ENCODE data around the gene QPCT. TPM values are rescaled to one million over a fixed set of nuclear protein-coding genes. Genes with fewer than 3 reads are reported as not detected.

Gene QPCT
- total and polyA plus RNA-seq, 2 of the 4 experiments (the other 2 are of a cell fraction) = 1.9 to 2.2 TPM

DNA sequence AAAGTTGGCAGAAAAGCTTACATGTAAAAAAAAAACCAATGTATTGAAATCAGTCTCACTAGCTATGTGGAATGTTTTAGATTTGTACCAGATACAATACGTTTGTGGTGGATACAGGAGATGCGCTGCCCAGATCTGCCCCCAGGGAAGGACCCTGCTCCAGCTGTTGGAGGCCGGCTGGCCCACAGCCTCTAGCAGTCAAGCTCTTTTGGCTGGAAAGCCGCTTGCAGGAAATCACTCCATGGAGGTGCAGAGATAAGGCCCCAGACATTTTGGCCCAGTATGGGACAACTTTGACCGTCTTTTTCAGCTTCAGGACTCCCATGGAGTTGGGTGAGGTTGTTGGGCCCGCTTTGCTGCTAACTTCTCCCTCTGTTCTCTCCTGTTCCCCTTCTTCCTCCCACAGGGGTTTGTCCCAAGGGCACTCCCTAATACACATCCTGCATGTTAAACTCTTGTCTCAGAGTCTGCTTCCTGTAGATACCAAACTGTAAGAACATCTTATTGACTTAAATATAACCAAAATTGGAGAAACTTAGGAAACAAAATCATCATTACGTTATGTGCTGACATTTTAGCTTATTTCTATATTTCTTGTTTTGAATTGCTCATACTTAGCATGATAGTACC is 1.7 kb upstream of the QPCT start:
- POLR2A ChIA-PET (ENCODE audit: unreplicated experiment) = no interaction called here
- Histone ChIP-seq H4K20me1 (ENCODE audit: insufficient read depth, low read length) (no peaks in the 10 kb centered on the region), H3K4me1 (ENCODE audit: control insufficient read depth, insufficient read depth, low read length) (no peaks in the 10 kb centered on the region; the same call in 1 of the 2 replicates), H2BK5ac (ENCODE audit: low read depth, low read length, poor library complexity, severe bottlenecking) (no peak overlapping the region), H4K5ac (ENCODE audit: low read depth, low read length) (no peak overlapping the region), H3K9me1 (ENCODE audit: insufficient read depth, low read length) (no peaks in the 10 kb centered on the region), H4K8ac (ENCODE audit: low read depth in 2 of 2, low read length in 2 of 2) (no peak overlapping the region), H2BK120ac (ENCODE audit: low read depth, low read length) (no peak overlapping the region), H2BK20ac (ENCODE audit: low read depth, low read length) (no peak overlapping the region), H3K27ac (ENCODE audit: insufficient read depth, low read length) (no peak overlapping the region), H3K27me3 (ENCODE audit: control insufficient read depth, insufficient read depth, low read length) (no peaks in the 10 kb centered on the region; the same call in 1 of the 2 replicates), H2AK5ac (ENCODE audit: low read depth, low read length) (no peak overlapping the region), H3K23ac (ENCODE audit: low read depth, low read length) (no peak overlapping the region), H3K4me2 (ENCODE audit: low read depth, low read length) (no peak overlapping the region), H3K4ac (ENCODE audit: low read depth, low read length) (no peak overlapping the region), H3K18ac (ENCODE audit: low read depth, low read length) (no peak overlapping the region), H3K9me3 (ENCODE audit: control insufficient read depth, insufficient read depth, low read length) (no peaks in the 10 kb centered on the region), H3K4me3 (ENCODE audit: insufficient read depth, low read depth, low read length) (no peak overlapping the region), H3K56ac (ENCODE audit: extremely low read depth, insufficient read depth, low read length) (no peak overlapping the region), H2AFZ (replicated peaks; ENCODE audit: low read length, poor library complexity) (no peak overlapping the region), H3K79me1 (ENCODE audit: low read depth in 1 of 2, low read length in 2 of 2) (no peaks in the 10 kb centered on the region), H3K36me3 (ENCODE audit: control insufficient read depth, insufficient read depth, low read length) (no peaks in the 10 kb centered on the region), H4K91ac (ENCODE audit: insufficient read depth, low read depth, low read length) (no peak overlapping the region), H3K14ac (replicated peaks; ENCODE audit: low read depth, low read length) (no peak overlapping the region), H2BK15ac (ENCODE audit: low read depth, low read length) (no peak overlapping the region), H2AK9ac (replicated peaks; ENCODE audit: low read depth, low read length, poor library complexity) (no peak overlapping the region), H3K9ac (ENCODE audit: low read depth, low read length) (no peak overlapping the region)
- intact Hi-C loops (cut with micrococcal nuclease) (no loop called here), in situ Hi-C loops (cut with MboI; ENCODE audit: low sequenced_read_pairs) (no loop called here), dilution Hi-C loops (cut with HindIII; ENCODE audit: low sequenced_read_pairs, unreplicated experiment) (no loop called here)
- ATAC-seq (ENCODE audit: low read depth) (no peak), DNase-seq (no peak)
- TF ChIP-seq SMC3 (IDR thresholded peaks at IDR 0.05; ENCODE audit: low read depth, low read length) = no peak
- TF ChIP-seq, protein P1, sequence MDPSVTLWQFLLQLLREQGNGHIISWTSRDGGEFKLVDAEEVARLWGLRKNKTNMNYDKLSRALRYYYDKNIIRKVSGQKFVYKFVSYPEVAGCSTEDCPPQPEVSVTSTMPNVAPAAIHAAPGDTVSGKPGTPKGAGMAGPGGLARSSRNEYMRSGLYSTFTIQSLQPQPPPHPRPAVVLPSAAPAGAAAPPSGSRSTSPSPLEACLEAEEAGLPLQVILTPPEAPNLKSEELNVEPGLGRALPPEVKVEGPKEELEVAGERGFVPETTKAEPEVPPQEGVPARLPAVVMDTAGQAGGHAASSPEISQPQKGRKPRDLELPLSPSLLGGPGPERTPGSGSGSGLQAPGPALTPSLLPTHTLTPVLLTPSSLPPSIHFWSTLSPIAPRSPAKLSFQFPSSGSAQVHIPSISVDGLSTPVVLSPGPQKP (IDR thresholded peaks at IDR 0.05; ENCODE audit: borderline replicate concordance, low read depth, low read length) = no peak
- TF ChIP-seq CHD1 (IDR thresholded peaks at IDR 0.05; ENCODE audit: low read depth, low read length) = no peak
- TF ChIP-seq MAFK (IDR thresholded peaks at IDR 0.05; ENCODE audit: low read depth, low read length) = no peak
- TF ChIP-seq CEBPB (IDR thresholded peaks at IDR 0.05; ENCODE audit: low read depth, low read length) = no peak
- TF ChIP-seq MAZ (IDR thresholded peaks at IDR 0.05; ENCODE audit: borderline replicate concordance, low read depth, low read length) = no peak
- TF ChIP-seq RFX5 (IDR thresholded peaks at IDR 0.05; ENCODE audit: low read depth, low read length) = no peak
- no peak for TF ChIP-seq RAD21 (IDR thresholded peaks at IDR 0.05; ENCODE audit: low read length)
- TF ChIP-seq, protein P2, sequence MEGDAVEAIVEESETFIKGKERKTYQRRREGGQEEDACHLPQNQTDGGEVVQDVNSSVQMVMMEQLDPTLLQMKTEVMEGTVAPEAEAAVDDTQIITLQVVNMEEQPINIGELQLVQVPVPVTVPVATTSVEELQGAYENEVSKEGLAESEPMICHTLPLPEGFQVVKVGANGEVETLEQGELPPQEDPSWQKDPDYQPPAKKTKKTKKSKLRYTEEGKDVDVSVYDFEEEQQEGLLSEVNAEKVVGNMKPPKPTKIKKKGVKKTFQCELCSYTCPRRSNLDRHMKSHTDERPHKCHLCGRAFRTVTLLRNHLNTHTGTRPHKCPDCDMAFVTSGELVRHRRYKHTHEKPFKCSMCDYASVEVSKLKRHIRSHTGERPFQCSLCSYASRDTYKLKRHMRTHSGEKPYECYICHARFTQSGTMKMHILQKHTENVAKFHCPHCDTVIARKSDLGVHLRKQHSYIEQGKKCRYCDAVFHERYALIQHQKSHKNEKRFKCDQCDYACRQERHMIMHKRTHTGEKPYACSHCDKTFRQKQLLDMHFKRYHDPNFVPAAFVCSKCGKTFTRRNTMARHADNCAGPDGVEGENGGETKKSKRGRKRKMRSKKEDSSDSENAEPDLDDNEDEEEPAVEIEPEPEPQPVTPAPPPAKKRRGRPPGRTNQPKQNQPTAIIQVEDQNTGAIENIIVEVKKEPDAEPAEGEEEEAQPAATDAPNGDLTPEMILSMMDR (conservative IDR thresholded peaks at IDR 0.05; ENCODE audit: low read depth, low read length) = no peak
- TF ChIP-seq, protein P3, sequence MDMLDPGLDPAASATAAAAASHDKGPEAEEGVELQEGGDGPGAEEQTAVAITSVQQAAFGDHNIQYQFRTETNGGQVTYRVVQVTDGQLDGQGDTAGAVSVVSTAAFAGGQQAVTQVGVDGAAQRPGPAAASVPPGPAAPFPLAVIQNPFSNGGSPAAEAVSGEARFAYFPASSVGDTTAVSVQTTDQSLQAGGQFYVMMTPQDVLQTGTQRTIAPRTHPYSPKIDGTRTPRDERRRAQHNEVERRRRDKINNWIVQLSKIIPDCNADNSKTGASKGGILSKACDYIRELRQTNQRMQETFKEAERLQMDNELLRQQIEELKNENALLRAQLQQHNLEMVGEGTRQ (IDR thresholded peaks at IDR 0.05; ENCODE audit: low read depth, low read length) = no peak
- BruUV-seq (replicated peaks) = no TSS peak
- CTCF ChIA-PET = interaction anchor here (0.5 to 1.5 kb wide), 2 partner anchors 13 to 25 kb away, joined by 3 to 5 read pairs; no protein-coding TSS in a partner anchor
- no CpG with 5 or more reads among the region's 7 CpGs for WGBS, 2 experiments (ENCODE audit: extremely low coverage in 2 of 2, insufficient read length in 1 of 2)

Data from IMR-90 (cell line).